ENCODE measurements around the gene MTERF4. TPM values are rescaled to one million over a fixed set of nuclear protein-coding genes. Genes with fewer than 3 reads are reported as not detected.

MTERF4 gene, protein sequence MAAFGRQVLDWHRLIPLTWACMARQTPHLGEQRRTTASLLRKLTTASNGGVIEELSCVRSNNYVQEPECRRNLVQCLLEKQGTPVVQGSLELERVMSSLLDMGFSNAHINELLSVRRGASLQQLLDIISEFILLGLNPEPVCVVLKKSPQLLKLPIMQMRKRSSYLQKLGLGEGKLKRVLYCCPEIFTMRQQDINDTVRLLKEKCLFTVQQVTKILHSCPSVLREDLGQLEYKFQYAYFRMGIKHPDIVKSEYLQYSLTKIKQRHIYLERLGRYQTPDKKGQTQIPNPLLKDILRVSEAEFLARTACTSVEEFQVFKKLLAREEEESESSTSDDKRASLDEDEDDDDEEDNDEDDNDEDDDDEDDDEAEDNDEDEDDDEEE
- 43.3 TPM for polyA plus RNA-seq (2012; ENCODE audit: low read depth, missing spikeins)

DNA sequence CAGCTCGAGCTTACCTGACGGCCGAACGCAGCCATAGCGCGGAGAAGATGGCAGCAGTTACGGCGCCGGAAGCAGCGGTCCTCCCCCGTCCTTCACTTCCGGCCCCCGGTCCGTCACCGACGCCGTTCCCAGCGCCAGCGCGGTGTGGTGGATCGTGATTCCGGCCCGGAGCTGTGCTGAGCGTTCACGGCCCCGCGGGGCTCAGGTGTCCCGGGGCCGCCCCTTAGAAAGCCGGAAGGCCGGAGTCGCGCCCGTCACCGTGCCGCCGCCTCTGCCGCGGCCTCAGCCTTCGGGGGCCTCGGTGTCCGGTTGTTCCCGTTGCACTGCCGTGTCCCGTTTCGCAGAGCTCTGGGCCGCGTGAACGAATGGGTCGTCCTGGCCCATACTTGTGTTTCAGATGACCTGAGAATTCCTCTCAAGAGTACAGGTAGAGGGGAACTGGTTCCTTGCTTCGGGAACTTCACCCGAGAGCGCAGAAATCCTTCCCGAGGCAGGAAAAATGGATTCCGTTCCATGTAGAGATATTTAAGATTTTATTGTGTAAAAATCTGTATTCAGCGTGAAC lies at the start of gene MTERF4:
Gene MTERF4, minus strand, starts transcription at position 49 of the 565 bp plus-strand sequence. Its CDS starts 14 bp downstream, at position 35.
- TF ChIP-seq POU2F2 (IDR thresholded peaks at IDR 0.05; ENCODE audit: low read depth, low read length): peak; percentile 88
- TF ChIP-seq TAF1 (IDR thresholded peaks at IDR 0.05; ENCODE audit: low read depth, low read length): peak; percentile 96
- TF ChIP-seq SPI1 (IDR thresholded peaks at IDR 0.05; ENCODE audit: low read depth, low read length): no peak
- peak; percentile 86 for TF ChIP-seq POLR2A (IDR thresholded peaks at IDR 0.05; ENCODE audit: low read depth, low read length)
- TF ChIP-seq POLR2AphosphoS5 (IDR thresholded peaks at IDR 0.05; ENCODE audit: low read depth, low read length): peak; percentile 87
- TF ChIP-seq PAX5 (IDR thresholded peaks at IDR 0.05; ENCODE audit: insufficient read depth, low read length, severe bottlenecking): peak; percentile 81
- peak; percentile 97 for FAIRE-seq
- peak; percentile 84 for DNase-seq (ENCODE audit: insufficient read length, low spot score)

DNA sequence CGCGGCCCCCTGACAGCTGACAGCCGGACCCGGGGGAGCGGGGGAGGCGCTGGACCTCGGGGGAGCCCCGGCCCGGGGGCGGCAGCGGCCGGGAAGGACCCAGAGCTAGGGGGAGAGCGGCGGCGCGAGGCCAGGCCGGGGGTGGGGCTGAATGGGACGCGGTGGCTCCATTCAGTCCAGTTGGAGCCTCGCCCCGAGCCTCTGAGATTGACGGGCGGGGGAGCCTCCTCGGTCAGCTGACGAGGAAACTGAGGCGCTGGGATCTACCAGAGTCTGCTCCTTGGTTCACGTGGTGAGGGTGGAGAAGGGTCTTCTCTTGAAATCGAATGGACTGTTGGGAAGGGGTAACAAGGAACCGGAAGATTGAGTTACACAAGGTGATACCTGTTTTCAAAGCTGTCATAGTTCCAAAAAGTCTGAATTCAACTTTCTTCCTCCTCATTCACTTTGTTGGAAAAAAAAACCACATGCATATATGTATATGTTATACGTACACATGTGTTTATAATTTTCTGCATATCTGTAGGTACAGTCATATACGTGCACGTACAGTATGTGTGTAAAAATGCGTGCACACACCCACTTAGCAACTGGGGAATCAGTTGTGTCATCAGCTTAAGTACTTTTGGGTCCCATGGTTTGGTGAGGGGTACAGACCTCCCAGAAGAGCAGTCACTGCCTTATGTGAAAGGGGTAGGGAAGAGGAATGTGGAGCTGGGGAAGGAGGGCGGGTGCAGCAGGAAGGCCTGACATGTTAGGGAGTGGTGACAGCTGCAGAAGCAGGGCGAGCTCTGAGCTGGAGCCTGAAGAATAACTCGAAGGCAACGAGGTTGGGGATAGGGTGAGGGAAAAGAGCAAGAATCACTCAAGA lies 48.8 kb upstream of the MTERF4 start:
- no peak for DNase-seq (ENCODE audit: insufficient read length, low spot score)
- FAIRE-seq: no peak
- TF ChIP-seq TAF1 (IDR thresholded peaks at IDR 0.05; ENCODE audit: low read depth, low read length) (no peak), POU2F2 (IDR thresholded peaks at IDR 0.05; ENCODE audit: low read depth, low read length) (no peak), POLR2A (IDR thresholded peaks at IDR 0.05; ENCODE audit: low read depth, low read length) (no peak), PAX5 (IDR thresholded peaks at IDR 0.05; ENCODE audit: insufficient read depth, low read length, severe bottlenecking) (no peak), SPI1 (IDR thresholded peaks at IDR 0.05; ENCODE audit: low read depth, low read length) (no peak), POLR2AphosphoS5 (IDR thresholded peaks at IDR 0.05; ENCODE audit: low read depth, low read length) (no peak)

DNA sequence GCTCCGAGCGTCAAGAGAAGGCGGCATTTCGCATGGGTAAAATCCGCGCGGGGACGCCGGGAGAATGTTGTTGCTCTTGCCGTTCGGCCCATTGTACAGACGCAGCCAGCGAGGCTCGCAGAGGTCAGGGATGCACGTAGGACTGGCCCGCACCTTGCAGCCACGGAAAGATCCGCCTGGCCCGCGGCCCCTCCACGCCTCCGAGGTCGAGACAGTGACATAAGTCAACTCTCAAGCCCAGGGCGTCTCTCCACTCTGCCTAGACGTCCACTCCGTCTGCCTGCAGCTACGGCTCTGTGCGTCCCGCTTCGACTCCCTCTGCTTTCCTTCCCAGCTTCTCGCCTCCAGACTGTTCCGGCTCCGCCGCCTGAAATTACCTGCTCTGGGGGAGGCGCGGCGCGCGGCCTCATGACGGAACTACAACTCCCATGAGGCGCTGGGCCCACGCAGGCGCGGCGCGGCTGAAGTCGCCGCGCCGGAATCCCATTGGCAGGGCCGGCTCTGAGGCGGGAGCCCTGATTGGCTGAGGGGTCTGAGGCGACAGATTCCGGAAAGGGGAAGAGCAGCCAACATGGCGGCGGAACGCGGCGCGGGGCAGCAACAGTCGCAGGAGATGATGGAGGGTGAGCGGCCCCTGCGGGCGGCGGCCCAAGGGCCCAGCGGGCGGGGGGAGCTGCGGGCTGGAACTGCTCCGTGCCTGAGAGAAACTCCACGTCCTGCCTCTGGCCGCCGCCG lies 48.0 kb upstream of the MTERF4 start, which contains the start of gene PPP1R7:
Gene PPP1R7, plus strand, starts transcription at position 543 of the 735 bp plus-strand sequence. Its CDS starts 29 bp downstream, at position 572.
- TF ChIP-seq PAX5 (IDR thresholded peaks at IDR 0.05; ENCODE audit: insufficient read depth, low read length, severe bottlenecking) (no peak), POLR2A (IDR thresholded peaks at IDR 0.05; ENCODE audit: low read depth, low read length) (peak; percentile 63), SPI1 (IDR thresholded peaks at IDR 0.05; ENCODE audit: low read depth, low read length) (peak; percentile 81), POU2F2 (IDR thresholded peaks at IDR 0.05; ENCODE audit: low read depth, low read length) (0 out of 2 replicates have a peak, but pooled peaks have one; percentile 2), POLR2AphosphoS5 (IDR thresholded peaks at IDR 0.05; ENCODE audit: low read depth, low read length) (no peak), TAF1 (IDR thresholded peaks at IDR 0.05; ENCODE audit: low read depth, low read length) (peak; percentile 87)
- FAIRE-seq: peak; percentile 99
- peak; percentile 99 for DNase-seq (ENCODE audit: insufficient read length, low spot score)

DNA sequence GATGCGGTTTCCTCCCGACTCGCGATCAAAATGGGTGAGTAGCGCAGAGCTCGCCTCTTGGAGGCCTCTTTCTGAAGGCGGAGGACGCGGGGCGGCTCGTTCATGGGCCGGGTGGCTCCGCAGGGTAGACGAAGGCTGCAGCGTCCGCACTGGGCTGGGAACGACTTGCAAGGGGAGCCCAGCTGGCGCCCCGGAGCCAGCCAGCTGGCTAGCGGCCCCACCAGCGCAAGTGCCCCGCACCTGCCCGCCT lies 47.5 kb upstream of the MTERF4 start:
- TF ChIP-seq TAF1 (IDR thresholded peaks at IDR 0.05; ENCODE audit: low read depth, low read length) (0 out of 2 replicates have a peak, but pooled peaks have one; percentile 13), POU2F2 (IDR thresholded peaks at IDR 0.05; ENCODE audit: low read depth, low read length) (0 out of 2 replicates have a peak, but pooled peaks have one; percentile 5), POLR2AphosphoS5 (IDR thresholded peaks at IDR 0.05; ENCODE audit: low read depth, low read length) (no peak)
- no peak for FAIRE-seq
- DNase-seq (ENCODE audit: insufficient read length, low spot score): no peak

DNA sequence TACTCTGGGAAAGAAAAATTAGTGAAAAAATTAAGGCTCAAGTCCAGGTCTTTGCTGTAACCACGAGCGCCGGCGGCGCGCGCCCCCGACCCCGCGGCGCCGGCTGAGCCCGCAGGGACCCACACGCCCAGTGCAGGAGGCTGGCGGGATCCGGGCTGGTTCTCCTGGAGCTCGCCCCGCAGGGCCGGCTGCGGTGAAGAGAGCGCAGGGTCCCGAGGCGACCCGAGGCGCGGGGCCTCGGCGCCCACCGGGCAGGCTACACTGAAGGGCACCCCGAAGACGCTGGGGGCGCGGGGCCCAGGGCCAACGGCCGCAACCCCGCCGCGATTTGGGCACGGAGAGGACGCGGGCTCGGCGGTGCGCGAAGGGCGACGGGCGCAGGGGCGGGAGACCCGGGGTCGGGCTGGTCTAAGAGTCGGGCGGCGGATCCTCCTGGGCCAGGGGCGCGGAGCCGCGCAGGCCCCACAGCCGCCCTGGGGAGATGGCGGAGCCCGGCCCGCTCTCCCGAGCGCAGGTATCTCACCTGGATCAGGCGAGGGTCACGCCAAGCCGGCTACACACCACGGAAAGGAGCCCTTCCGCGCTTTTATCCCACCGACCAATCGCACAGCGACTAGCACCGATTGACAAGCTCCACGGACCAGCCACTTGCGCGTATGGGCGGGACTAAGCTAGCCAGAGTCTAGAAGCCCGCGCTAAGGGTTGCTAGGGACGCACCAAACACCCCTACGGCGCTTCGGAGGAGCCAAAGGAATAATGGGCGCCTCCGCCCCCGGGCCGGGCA lies 47.0 kb upstream of the MTERF4 start, which contains the start of gene PASK:
Gene PASK, minus strand, starts transcription at position 582 of the 784 bp plus-strand sequence. CDS start 6,440 bp downstream, outside the sequence.
- FAIRE-seq (peak; percentile 96), DNase-seq (ENCODE audit: insufficient read length, low spot score) (peak; percentile 89)
- TF ChIP-seq POU2F2 (IDR thresholded peaks at IDR 0.05; ENCODE audit: low read depth, low read length) (no peak), TAF1 (IDR thresholded peaks at IDR 0.05; ENCODE audit: low read depth, low read length) (no peak), SPI1 (IDR thresholded peaks at IDR 0.05; ENCODE audit: low read depth, low read length) (no peak)

DNA sequence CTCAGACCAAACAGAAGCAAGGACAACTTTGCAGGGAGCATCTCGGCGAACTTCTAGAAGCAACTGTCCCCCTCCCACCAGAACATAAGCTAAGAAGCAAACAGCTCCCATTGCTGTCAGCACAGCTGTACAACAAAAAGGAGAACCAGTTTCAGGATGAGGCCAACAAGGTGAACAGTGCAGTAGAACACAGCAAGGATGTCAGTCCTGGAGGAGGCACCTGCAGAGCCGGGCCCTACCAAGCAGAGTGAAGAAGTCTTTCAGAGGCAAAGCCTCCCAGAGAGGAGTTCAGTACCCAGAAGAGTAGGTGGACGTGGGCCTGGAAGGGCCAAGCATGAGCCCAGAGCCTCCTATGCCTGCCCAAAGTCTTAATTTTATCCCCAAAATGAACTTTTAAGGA lies 46.2 kb upstream of the MTERF4 start:
- FAIRE-seq (peak; percentile 75), DNase-seq (ENCODE audit: insufficient read length, low spot score) (no peak)
- TF ChIP-seq POLR2A (IDR thresholded peaks at IDR 0.05; ENCODE audit: low read depth, low read length) (no peak), POLR2AphosphoS5 (IDR thresholded peaks at IDR 0.05; ENCODE audit: low read depth, low read length) (no peak), SPI1 (IDR thresholded peaks at IDR 0.05; ENCODE audit: low read depth, low read length) (no peak), PAX5 (IDR thresholded peaks at IDR 0.05; ENCODE audit: insufficient read depth, low read length, severe bottlenecking) (no peak), POU2F2 (IDR thresholded peaks at IDR 0.05; ENCODE audit: low read depth, low read length) (no peak), TAF1 (IDR thresholded peaks at IDR 0.05; ENCODE audit: low read depth, low read length) (no peak)

DNA sequence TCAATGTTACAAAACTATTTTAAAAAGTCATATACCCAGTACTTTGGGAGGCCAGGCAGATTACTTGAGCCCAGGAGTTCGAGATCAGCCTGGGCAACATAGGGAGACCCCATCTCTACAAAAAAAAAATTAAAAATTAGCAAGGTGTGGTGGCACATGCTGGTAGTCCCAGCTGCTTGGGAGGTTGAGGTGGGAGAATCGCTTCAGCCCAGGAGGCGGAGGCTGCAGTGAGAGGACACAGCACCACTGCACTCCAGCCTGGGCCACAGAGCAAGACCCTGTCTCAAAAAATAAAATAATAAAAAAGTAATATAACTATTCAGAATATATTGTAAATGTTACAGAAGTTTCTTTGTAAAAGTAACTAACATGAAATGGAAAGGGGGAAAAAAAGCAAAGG lies 45.2 kb upstream of the MTERF4 start:
- FAIRE-seq: no peak
- DNase-seq (ENCODE audit: insufficient read length, low spot score): no peak
- TF ChIP-seq PAX5 (IDR thresholded peaks at IDR 0.05; ENCODE audit: insufficient read depth, low read length, severe bottlenecking): no peak

DNA sequence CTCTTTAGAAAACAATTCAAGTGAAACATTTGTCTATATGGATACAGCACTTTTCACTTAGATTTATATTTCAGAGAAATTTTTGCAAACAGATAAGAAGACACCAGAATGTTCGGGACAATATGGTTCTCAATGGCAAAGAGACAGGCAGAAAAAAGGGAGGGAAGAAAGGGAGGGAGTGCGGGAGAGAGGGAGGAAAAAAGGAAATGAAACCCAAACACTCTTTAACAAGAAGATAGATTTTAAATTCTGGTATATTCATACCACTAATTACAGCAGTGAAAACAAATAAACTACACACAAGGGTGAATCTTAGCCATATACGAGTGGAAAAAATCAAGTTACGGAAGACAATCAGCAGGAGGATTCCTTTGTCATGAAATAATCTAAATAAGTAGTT lies 44.2 kb upstream of the MTERF4 start:
- DNase-seq (ENCODE audit: insufficient read length, low spot score): no peak
- TF ChIP-seq POU2F2 (IDR thresholded peaks at IDR 0.05; ENCODE audit: low read depth, low read length): no peak
- peak; percentile 56 for TF ChIP-seq SPI1 (IDR thresholded peaks at IDR 0.05; ENCODE audit: low read depth, low read length)
- TF ChIP-seq POLR2A (IDR thresholded peaks at IDR 0.05; ENCODE audit: low read depth, low read length): no peak
- FAIRE-seq: no peak
